HG03442 (cell line): ENCODE results near the gene CERKL.

Source experiments
- ATAC-seq: cut with Tn5 transposase; IDR thresholded peaks from one replicate; pipeline ENCODE4 v1.9.1; 2021; ENCODE audit warnings: mild to moderate bottlenecking, moderate library complexity; ENCODE audit not compliant: unreplicated experiment

CERKL gene

DNA sequence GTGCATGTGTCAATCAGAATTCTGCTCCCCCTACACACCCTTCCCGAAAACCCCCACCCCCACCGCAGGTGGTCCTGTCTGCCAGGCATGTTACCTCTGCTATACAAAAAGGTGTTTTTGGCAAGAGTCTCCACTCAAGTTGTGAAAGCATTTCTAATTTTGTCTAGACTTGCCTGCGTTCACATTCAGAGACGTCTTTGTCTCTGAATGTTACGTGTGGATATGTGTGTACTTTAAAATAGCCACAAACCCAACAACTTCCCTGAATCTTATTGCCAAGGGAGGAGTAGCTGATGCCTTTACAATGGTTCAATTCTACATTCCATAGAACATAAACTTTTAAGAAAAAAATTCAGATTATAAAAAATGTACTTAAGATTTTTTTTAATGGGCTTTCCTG, 133.1 kb downstream of the CERKL start:
- no peak for ATAC-seq

DNA sequence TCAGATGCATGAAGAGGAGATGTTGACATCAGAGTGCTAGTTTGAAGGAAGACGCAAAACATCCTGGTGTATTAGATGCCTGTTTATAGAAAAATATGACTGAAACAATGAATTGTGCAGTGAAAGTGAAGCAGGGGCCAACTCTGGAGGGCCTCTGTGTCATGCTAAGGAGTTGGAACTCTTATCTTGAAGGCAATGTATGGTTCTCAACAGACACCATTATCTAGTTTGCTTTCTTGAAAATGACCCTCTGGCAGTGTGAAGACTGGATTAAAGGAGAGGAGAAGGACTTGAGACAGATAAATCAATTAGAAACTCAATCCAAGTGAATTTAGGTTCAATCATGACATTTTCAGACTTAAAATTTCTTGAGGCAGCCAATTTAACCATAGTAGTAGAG, 136.7 kb downstream of the CERKL start:
- no peak for ATAC-seq

- no peak for ATAC-seq
These were observed 139.1 kb downstream of the CERKL start for GRCh38 chr2:181517685-181518301.

DNA sequence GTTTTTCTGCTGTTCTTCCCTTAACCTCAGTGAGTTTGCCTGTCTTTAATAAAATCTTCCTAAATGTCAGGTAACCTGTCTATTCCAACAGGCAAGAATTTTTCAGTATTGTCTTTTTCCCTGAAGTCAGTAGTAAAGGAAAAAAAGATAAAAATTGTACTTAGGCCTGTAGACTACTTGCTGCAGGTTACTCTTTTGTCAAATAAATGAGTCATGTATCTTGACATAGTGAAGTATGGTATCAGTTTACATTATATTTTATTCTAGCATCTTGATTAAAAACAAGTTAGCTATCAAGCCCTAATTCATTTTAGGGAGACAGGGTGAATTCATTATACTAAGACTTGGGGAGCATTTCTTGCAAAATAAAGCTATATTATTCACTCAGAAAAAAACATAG, 139.9 kb downstream of the CERKL start:
- ATAC-seq, result no peak

GRCh38 chr2:181515719-181516118, 141.2 kb downstream of the CERKL start:
- no peak for ATAC-seq

DNA sequence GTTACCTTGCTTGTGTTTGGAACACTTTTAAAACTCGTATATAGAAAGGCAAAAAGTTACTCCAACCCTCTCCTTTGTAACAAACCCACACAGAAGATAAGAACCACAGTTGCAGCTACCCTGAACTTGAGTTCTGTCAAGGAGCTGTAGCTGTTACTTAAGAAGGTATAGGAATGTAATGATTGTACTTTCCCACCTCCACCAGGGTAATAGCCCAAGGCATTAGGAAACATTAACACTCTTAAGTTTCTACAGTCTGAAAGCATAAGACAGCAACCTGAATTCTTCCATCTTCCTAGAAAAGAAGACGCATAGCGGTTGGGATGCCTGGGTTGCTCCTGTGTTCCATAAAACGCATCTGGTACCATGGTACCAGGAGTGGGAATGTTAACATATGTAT, 156.7 kb downstream of the CERKL start:
- ATAC-seq, result no peak

GRCh38 chr2:181499231-181499630, 157.7 kb downstream of the CERKL start:
- ATAC-seq, result no peak
